Parathyroid adenoma (tissue), 2 donors: ENCODE measurements around the gene SPSB1.

ENCODE experiments used
- H2AFZ ChIP-seq: fragments of 300-600 bp; sonication (generic); one replicate; pipeline ENCODE4 v1.7.0; 2017; ENCODE audit warnings: antibody characterized with exemption, mild to moderate bottlenecking
- H3K27ac ChIP-seq: fragments of 300-600 bp; sonication (generic); one replicate; pipeline ENCODE4 v1.7.0; 2017
- H3K27me3 ChIP-seq: fragments of 300-600 bp; sonication (generic); one replicate; pipeline ENCODE4 v1.7.0; 2017; ENCODE audit warnings: low read length; ENCODE audit not compliant: control insufficient read depth, insufficient read depth
- H3K36me3 ChIP-seq: fragments of 300-600 bp; sonication (generic); one replicate; pipeline ENCODE4 v1.7.0; 2017; ENCODE audit warnings: low read length; ENCODE audit not compliant: control insufficient read depth, insufficient read depth
- H3K4me1 ChIP-seq: fragments of 300-600 bp; sonication (generic); one replicate; pipeline ENCODE4 v1.7.0; 2017; ENCODE audit warnings: control low read depth
- H3K4me2 ChIP-seq: fragments of 300-600 bp; sonication (generic); one replicate; pipeline ENCODE4 v1.7.0; 2017; ENCODE audit warnings: low read length
- H3K4me3 ChIP-seq: fragments of 300-600 bp; sonication (generic); one replicate; pipeline ENCODE4 v1.7.0; 2017; ENCODE audit warnings: low read depth, low read length
- H3K79me2 ChIP-seq: fragments of 300-600 bp; sonication (generic); one replicate; pipeline ENCODE4 v1.7.0; 2017; ENCODE audit warnings: control low read depth
- H3K9ac ChIP-seq: fragments of 300-600 bp; sonication (generic); one replicate; pipeline ENCODE4 v1.7.0; 2017; ENCODE audit warnings: mild to moderate bottlenecking
- H3K9me3 ChIP-seq: fragments of 300-600 bp; sonication (generic); one replicate; pipeline ENCODE4 v1.7.0; 2017; ENCODE audit warnings: low read length; ENCODE audit not compliant: control insufficient read depth
- CTCF ChIP-seq: fragments of 300-600 bp; sonication (generic); IDR thresholded peaks from one replicate; pipeline ENCODE4 v1.7.0; 2017; ENCODE audit warnings: antibody characterized with exemption, mild to moderate bottlenecking
- donor health status: primary hyperparathyroidism.

SPSB1 gene

GRCh38 chr1:9355503-9355902 is 62.8 kb downstream of the SPSB1 start:
- H3K79me2 ChIP-seq, result peaks cover 7% of the 10 kb centered on the region
- no peak overlapping the region for H2AFZ ChIP-seq
- H3K4me1 ChIP-seq, result no peaks in the 10 kb centered on the region
- H3K4me3 ChIP-seq, result no peak overlapping the region
- no peak for TF ChIP-seq CTCF
- no peak overlapping the region for H3K27ac ChIP-seq
- H3K4me2 ChIP-seq, result no peak overlapping the region
- H3K9ac ChIP-seq, result no peak overlapping the region
- H3K36me3 ChIP-seq, result no peaks in the 10 kb centered on the region
- no peaks in the 10 kb centered on the region for H3K9me3 ChIP-seq
- no peaks in the 10 kb centered on the region for H3K27me3 ChIP-seq

GRCh38 chr1:9356021-9356420 is 63.3 kb downstream of the SPSB1 start:
- H2AFZ ChIP-seq, result no peak overlapping the region
- no peaks in the 10 kb centered on the region for H3K9me3 ChIP-seq
- H3K27ac ChIP-seq, result no peak overlapping the region
- H3K36me3 ChIP-seq, result no peaks in the 10 kb centered on the region
- H3K9ac ChIP-seq, result no peak overlapping the region
- no peak overlapping the region for H3K4me3 ChIP-seq
- H3K4me2 ChIP-seq, result no peak overlapping the region
- no peaks in the 10 kb centered on the region for H3K4me1 ChIP-seq
- peaks cover 7% of the 10 kb centered on the region for H3K79me2 ChIP-seq
- no peaks in the 10 kb centered on the region for H3K27me3 ChIP-seq
- TF ChIP-seq CTCF, result no peak

GRCh38 chr1:9356829-9357466 is 64.3 kb downstream of the SPSB1 start:
- H3K27ac ChIP-seq, result no peak overlapping the region
- H3K9ac ChIP-seq, result no peak overlapping the region
- H3K27me3 ChIP-seq, result no peaks in the 10 kb centered on the region
- H3K4me1 ChIP-seq, result no peaks in the 10 kb centered on the region
- H3K36me3 ChIP-seq, result no peaks in the 10 kb centered on the region
- no peaks in the 10 kb centered on the region for H3K9me3 ChIP-seq
- H3K79me2 ChIP-seq, result peaks cover 4% of the 10 kb centered on the region
- no peak overlapping the region for H3K4me2 ChIP-seq
- no peak overlapping the region for H2AFZ ChIP-seq
- H3K4me3 ChIP-seq, result no peak overlapping the region
- TF ChIP-seq CTCF, result no peak

DNA sequence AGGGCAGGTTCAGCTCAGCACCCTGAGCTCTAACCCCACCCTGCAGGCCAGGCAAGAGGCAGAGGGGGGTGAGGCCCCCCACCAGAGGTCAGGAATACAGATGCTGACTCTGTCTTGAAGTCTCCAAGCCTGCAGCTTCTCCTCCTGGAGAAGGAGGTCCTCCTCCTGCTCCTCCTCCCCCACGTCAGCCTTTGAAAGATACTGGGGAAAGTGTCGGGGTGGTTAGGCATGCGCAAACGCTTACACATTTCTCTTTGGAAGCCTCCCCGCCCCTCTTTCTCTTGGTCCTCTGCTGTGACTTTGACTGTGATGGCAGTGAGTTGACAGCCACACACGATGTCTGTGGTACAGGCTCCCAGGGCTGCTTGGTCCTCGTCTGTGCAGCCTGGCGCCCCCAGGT is 65.3 kb downstream of the SPSB1 start:
- Histone ChIP-seq H3K27ac (no peak overlapping the region), H3K9ac (no peak overlapping the region), H3K4me1 (no peaks in the 10 kb centered on the region), H3K9me3 (no peaks in the 10 kb centered on the region), H3K27me3 (no peaks in the 10 kb centered on the region), H3K4me3 (no peak overlapping the region), H2AFZ (no peak overlapping the region), H3K36me3 (no peaks in the 10 kb centered on the region), H3K4me2 (no peak overlapping the region), H3K79me2 (peaks cover 4% of the 10 kb centered on the region)
- no peak for TF ChIP-seq CTCF

DNA sequence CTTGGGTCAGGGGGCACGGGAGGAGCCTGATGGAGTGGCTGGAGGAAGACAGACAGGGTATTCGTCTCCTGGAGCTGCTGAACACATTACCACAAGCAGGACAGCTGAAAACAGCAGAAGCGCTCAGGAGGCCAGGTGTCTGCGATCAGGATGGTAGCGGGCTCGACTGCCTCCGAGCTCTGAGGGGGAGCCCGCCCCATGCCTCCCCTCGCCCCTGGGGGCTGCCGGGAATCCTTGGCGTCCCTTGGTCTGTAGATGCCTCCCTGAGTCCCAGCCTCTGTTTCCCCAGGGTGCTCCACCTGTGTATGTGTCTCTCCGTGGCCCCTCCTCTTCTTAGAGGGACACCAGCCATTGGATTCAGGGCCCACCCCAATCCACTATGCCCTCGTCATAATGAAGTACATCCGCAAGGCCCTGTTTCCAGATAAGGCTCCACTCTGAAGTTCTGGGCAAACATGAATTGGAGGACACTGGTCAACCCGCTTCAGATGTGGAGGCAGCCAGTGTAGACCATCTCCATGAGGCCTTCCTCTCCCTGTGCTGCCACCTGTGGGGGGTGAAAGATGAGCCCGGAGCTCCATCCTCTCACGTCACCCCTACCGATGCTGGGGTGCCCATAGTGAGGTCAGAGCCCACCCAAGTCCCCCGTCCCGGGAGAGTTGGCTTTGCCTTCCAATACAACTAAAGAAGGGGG is 67.8 kb downstream of the SPSB1 start:
- Histone ChIP-seq H3K36me3 (no peaks in the 10 kb centered on the region), H3K27ac (no peak overlapping the region), H3K27me3 (no peaks in the 10 kb centered on the region), H3K9ac (no peak overlapping the region), H2AFZ (no peak overlapping the region), H3K9me3 (no peaks in the 10 kb centered on the region), H3K79me2 (peaks cover 2% of the 10 kb centered on the region), H3K4me2 (no peak overlapping the region), H3K4me1 (no peaks in the 10 kb centered on the region), H3K4me3 (no peak overlapping the region)
- TF ChIP-seq CTCF, result no peak
